Stimulated activated naive CD8-positive, alpha-beta T cell treated with anti-CD3 and anti-CD28 coated beads, Interleukin-15, Interleukin-2, amounts not matched to agents 100 U/mL and 50 U/mL, for 24 hours (primary cell): ENCODE measurements around the gene RAC2.
"Not testable (repeated sequence)": the region's sequence is repeated elsewhere in the genome, so short reads cannot be mapped to it uniquely, and the experiment has no call there.

Experiments used
- ATAC-seq: fragments of 150-1000 bp; cut with Tn5 transposase; one replicate; pipeline ENCODE4 v1.10.0; 2021
- DNase-seq: peaks from one replicate; pipeline ENCODE4 v3.0.0; 2021

The RAC2 gene

GRCh38 chr22:37255558-37256006 is 11.5 kb upstream of the RAC2 start:
- ATAC-seq (no peak), DNase-seq (no peak)

GRCh38 chr22:37254867-37255233 is 10.8 kb upstream of the RAC2 start:
- peak; percentile 41 for ATAC-seq

DNA sequence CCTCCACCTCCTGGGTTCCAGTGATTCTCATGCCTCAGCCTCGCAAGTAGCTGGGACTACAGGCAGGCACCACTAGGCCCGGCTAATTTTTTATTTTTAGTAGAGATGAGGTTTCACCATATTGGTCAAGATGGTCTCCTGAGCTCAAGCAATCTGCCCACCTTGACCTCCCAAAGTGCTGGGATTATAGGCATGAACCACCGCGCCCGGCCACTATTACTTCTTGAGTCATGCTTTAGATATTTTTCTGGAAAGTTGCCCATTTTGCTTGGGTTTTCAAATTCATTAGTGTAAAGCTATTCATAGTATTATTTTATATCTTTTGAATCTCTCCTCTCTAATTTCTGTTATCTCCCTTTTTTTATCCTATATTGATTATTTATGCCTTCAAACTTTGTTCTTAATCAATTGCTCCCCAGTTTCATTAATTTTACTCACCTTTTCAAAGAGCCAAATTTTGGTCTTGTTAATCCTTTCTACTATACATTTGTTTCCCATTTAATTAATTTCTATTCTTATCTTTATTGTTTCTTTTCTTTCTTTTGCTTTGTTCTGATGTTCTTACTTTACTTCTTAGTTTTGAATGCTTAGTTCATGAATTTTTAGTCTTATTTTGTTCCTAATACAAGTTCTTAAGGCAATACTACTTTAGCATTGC is 10.3 kb upstream of the RAC2 start:
- DNase-seq (no peak), ATAC-seq (no peak)

More at GRCh38 chr22:37254867-37255233, 10.8 kb upstream of the RAC2 start:
- DNase-seq: no peak

- ATAC-seq (no peak), DNase-seq (no peak)
Observed at GRCh38 chr22:37253126-37253660, 9.1 kb upstream of the RAC2 start.

DNA sequence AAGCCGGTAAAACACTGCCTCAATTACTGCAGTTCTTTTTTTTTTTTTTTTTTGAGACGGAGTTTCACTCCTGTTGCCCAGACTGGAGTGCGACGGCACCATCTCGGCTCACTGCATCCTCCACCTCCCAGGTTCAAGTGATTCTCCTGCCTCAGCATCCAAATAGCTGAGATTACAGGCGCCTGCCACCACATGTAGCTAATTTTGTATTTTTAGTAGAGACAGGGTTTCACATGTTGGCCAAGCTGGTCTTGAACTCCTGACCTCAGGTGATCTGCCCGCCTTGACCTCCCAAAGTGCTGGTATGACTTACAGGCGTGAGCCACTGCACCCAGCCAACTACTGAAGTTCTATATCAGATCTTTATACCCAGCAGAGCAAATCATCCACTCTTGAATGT is 7.8 kb upstream of the RAC2 start:
- DNase-seq, ATAC-seq: not testable (repeated sequence)

DNA sequence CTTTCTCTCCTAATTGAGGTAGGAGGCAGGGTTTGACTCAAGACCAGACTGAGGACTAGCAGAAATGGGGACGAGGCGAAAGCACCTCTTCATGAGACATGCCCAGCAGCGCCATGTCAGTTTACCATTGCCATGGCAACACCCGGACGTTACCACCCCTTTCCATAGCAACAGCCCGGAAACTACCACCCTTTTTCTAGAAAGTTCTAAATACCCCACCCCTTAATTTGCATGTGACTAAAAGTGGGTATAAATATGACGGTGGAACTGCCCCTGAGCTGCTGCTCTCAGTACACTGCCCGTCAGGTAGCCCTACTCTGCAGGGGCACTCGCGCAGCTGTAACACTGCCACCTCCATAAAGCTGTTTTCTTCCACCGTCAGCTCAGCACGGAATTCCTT is 5.9 kb upstream of the RAC2 start:
- DNase-seq: no peak
- no peak for ATAC-seq

DNA sequence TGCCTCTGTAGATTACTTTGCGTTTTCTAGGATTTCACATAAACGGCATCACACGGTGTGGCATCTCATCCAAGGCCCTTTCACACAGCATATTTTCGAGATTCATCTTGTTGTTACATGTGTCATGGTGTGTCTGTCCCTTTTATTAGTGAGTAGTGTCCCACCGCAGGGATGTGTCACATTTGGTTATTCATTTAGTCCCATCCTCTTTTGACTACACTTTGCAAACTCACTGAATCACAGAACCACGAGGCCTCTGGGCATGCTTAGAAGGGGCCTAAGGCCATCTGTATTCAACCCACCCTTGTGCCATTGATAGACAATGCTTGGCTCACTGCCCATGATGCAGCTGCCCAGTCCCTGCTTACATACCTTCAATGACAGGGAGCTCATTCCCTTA is 4.2 kb upstream of the RAC2 start:
- DNase-seq (no peak), ATAC-seq (no peak)

DNA sequence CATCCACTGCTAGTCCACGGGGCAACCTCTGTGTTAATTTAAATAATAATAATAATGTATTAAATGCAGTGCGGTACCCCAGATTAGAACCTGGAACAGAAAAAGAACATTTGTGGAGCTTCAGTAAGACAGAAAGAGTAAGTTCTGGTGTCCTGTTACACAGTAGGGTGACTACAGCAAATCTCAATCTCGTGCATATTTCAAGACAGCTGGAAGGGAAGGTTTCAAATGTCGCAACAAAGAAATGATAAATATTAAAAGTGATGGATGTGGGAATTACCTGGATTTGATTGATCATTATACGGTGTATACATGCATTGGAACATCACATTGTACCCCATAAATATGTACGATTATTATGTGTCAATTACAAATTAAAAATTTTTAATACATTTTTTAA is 1.7 kb upstream of the RAC2 start:
- no peak for ATAC-seq
- no peak for DNase-seq

DNA sequence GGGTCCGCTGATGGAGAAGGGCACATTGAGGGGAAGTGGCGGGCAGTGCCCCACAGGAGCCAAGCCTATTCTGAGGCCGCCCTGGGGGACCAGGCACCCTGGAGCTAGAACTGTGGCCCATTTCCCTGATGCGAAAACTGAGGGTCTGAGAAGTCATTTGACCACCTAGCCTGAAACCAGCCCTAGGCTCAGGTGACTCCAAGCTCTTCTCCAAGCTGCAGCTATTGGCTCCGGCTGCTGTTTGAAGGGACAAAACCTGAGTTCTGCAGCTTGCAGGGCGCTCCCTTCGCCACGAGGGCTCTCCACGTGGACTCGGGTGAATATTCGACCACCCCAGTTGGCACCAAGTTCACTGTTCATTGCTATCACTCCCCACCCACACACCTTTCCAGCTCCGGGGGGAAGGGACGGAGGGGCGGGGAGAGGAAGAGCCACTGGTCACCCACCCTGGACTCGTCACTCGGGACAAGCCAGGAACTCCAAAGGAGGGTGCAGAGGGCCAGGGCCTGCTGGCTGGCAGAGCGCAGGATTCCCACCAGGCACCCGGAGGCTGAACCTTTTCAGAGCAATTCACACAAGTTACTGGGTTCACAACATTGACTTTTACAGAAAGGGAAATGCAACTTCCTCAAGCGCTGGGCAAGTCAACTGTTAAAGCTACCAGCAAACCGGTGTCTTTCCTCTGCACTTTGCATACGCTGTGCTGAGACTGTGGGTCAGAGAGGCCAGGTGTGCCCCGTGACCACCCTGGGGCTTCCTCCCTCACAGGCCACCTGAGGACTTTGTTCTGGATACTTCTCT is 1.1 kb upstream of the RAC2 start:
- no peak for ATAC-seq
- DNase-seq: peak; percentile 21

DNA sequence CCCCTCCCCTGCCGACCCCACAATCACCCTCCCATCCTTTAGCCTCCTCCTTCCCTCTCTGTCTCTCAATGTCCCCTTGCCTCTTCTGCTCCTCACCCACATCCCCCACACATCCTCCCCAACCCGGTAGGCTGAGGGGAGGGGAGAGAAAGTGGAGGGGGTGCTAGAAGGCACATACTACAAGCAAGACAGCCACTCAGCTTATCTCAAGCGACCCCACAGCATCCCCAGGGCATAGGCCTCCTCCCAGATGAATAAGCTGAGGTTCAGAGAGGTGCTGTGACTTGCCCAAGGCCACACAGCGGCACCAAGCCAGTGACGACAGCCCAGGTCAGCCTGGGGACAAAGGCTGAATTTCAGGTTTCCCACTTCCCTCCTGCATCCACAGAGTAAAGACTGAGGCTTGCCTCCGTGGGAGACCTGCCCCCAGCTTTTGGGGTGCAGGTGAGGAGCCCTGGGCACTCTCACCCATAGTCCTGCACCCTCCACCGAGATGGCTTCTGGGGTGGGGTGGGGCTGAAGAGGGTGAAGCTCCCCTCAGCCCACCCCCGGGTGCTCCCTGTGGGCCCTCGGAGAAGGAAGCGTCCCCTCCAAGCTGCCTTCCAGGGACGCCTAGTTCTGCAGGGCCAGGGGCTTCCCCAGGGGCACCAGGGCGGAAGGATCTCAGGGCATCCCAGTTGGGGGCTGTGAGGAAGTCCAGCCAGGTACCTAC is 511 bp downstream of the RAC2 start:
- peak; percentile 0 for ATAC-seq

GRCh38 chr22:37242395-37242918 is 1.6 kb downstream of the RAC2 start:
- DNase-seq (peak; percentile 91), ATAC-seq (peak; percentile 84)

More for the DNA sequence above, 511 bp downstream of the RAC2 start:
- peak; percentile 27 for DNase-seq

DNA sequence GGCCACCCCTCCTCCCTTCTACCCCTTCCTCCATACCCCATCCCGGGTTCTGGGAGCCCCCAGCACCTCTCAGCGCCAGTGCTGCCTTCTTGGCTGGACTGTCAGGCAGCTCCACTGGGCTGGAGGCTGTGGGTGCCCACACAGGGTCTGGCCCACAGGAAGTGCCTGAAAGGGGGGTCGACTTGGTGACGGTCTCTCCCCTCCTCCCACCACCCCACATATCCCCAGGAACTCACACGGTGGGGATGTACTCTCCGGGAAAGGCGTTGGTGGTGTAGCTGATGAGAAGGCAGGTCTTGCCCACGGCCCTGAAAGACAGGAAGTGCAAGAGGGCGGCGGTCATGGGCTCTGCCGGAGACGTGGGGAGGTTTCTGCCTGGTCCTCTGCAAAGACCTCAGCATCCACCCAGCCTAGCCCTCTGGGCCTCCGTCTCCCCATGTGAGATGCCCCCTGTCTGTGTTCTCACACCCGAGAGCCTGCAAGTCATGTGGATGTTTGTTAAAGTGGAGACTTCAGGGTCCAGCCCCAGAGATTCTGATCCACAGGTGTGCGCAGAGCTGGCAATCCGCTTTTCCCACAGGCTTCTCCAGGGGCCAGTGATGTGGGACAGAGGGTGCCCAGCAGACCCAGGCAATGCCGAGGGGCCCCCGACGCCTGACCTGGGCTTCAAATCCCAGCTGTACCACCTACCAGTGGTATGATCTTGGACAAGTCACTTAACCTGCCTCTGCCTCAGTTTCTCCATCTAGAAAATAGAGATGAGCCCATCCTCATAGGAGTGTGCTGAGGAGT is 2.5 kb downstream of the RAC2 start:
- DNase-seq (peak; percentile 67), ATAC-seq (no peak)

DNA sequence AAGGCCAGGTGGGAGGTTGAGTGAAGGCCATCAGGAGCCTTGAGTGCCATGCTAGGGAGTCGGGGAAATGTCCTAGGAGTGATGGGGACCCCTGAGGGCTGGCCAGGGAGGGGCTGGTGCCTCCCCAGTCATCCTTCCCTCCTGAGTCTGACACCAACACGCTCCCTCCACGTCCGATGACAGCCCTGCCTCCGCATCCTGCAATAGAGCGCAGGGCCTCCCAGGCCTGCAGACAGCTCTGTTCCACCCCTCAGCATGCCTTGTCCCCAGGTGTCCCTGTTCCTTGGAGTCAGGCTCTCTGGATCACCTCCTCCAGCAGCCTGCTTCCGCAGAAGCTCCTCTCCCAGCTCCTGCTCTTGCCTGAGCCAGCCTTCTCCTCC is 3.1 kb downstream of the RAC2 start:
- DNase-seq: peak; percentile 39
- no peak for ATAC-seq

GRCh38 chr22:37240240-37240940 is 3.7 kb downstream of the RAC2 start:
- no peak for DNase-seq

DNA sequence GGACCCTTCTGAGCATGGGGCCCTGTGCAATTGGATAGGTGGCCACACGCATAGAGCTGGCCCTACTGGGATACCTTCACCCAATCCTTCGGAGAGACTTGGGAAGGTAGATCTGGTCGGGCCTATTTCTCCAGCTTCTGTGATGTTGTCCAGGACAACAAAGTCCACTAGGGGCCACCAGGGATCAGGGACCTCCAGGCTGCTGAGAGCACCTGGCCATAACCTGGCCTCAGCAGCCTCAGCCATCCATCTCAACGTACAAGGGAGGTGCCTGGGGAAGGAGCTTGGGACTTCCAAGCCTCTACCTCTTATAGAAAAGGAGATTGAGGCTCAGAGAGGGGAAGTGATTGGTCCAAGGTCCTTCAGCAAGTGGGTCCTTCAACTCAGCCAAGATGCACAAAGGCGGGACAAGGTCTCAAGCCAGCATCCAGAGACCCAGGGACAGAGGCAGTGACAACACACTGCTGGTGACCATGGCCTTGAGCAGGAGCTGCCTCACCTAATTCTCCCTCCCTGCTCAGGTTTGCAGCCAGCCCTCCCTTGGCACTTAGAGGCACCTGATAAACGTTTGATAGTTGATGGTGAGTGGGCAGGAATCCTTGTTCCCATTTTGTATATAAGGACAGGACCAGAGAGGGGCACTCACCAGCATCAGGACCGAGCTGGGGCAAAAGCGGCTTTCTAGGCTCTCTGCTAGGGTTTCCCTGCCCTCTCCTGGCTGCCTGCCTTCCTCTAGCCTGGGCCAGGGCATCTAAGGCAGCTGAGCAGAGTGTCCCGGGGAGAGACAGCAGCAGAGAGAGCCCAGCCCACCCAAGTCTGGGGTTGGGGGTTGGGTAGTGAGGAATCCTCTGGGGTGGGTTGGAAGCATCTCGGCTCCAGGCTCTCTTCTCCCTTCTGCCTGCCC is 4.5 kb downstream of the RAC2 start:
- ATAC-seq (no peak), DNase-seq (no peak)

More at GRCh38 chr22:37240240-37240940, 3.7 kb downstream of the RAC2 start:
- ATAC-seq: no peak

DNA sequence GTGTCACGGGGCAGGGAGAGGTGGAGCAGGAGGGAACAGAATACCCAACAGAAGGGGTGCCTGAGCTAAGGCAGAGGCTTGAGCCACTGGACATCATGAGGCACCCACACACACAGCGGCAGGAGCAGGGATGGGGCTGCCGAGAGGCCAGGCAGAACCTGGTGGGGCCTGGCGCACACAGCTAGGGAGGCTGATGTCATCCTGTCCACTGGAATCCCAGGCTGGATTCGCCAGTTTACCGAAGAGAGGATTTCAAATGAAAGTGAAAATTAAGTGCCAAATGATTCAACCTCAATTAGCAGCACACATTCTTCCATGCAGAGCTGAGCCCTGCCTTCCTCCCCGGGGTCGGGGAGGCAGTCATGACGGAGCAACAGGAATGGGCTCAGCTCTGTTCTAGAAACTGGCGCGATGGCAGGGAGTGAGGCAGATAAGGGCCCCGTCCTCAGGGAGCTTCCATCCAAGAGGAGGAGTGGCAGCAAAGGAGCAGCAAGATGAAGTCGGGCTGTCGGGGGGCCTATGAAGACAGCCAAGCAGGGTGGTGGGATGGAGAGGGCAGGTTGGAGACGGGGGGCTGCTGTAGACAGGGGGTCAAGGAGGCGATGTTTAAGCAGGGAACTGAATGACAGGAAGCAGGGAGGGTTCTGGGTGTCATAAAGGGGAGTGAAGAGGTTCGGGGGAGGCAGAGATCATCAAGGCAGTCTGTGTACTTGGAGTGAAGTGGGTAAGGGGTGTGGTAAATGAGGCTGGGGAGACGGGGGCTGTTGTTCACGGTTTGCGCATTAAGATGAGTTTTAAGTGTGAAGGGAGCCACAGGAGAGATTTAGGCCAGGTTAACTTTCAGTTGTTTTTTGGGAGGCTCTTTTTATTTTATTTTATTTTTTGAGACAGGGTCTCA is 6.4 kb downstream of the RAC2 start:
- DNase-seq (no peak), ATAC-seq (no peak)

DNA sequence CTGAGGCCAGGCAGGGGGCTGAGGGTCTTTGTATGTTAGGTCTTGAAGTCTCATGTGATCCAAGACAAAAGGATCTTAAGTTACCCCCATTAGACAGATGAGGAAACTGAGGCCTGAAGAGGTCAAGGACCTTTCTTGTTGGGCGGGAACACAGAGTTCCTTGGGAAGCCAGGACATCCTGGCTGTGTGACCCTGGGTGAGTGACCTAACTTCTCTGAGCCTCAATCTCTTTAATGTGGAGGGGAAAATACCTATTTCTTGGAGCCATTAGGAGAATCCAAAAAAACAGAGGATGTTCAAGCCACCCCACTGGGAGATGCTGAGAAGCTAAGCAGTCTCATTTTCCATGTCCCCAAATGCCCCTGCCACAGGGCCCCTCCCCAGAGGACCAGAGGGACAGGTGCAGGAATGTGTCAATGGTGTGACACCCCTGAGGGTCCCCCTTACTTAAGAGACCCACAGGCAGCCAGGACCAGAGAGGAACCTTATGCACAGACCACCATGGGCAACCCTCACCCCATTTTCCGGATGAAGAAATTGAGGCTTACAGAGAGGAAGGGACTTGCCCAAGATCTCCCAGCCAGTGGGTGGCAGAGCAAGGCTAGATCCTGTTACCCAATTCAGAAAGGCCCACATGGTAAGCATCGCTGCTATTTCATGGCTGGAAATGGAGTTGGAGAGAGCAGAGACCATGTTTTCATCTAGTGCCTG is 8.0 kb downstream of the RAC2 start:
- DNase-seq (no peak), ATAC-seq (no peak)
